GM18520 (cell line): ENCODE measurements around the gene SLC43A2.

Experiments
- ATAC-seq: cut with Tn5 transposase; IDR thresholded peaks from one replicate; pipeline ENCODE4 v1.9.1; 2021; ENCODE audit not compliant: unreplicated experiment

The SLC43A2 gene

GRCh38 chr17:1643999-1644492, 15.4 kb upstream of the SLC43A2 start:
- no peak for ATAC-seq

- ATAC-seq: no peak
These were observed 14.8 kb upstream of the SLC43A2 start for GRCh38 chr17:1643293-1643998.

- no peak for ATAC-seq
These were observed 12.4 kb upstream of the SLC43A2 start for GRCh38 chr17:1641065-1641403.

DNA sequence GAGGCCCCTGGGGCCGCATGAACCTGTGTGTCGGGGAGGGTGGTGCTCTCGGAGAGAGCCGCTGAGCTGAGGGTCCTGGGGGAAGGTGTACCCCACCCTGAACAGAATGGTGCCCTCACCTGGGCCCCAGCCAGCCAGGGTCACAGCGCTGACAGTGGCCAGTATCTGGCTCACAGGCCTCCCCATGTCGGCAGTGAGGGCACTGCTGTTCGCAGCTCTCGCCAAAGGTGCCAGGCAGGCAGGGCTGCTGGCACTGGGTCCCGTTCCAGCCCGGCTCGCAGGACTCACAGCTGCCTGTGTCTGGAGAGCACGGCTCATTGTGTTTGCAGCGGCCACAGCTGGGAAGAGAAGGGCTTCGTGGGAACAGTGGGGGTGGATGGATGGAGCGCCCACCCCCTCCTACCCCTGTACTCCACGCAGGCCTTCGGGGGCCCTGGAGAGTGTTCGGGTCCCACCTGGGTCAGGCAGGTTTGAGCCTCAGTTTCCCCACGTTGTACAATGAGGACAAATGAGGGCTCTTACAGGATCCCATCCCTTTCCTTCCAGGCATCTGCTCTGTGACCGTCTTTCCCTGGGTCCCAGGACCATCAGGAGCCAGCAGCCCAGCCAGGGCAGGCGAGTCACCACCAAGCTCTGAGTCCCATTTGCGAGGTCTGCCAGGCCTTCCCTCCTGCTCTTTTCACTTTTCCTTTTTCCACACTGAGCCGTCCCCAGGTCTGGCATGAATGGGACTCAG, 11.9 kb upstream of the SLC43A2 start:
- ATAC-seq: no peak

DNA sequence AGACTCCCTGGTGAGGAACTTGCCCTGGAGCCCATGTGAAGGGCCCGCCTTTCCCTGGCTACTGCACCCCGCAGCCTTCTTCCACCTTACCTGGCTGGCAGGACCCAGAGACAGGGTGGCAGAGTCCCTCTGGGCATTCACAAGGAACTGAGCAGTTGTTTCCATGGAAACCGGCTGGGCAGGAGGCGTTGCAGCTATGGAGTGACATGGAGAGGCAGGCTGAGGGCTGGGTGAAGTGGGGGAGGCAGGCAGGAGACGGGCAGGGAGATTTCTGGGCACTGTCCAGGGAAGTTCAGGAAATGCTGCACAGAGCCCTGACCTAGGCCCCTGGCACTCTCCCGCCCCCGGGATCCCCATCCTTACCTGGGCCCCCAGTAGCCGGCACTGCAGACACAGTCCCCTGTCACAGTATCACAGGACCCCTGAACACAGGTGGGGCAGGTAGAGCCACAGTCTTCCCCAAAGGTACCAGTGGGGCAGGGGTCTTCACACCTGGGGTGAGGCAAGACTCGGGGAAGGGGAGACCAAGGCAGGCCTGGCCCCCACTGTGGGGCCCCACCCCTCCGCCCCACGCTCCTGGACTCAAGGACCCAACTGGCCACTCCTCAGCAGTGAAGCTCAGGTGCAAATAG, 11.0 kb upstream of the SLC43A2 start:
- ATAC-seq: no peak

DNA sequence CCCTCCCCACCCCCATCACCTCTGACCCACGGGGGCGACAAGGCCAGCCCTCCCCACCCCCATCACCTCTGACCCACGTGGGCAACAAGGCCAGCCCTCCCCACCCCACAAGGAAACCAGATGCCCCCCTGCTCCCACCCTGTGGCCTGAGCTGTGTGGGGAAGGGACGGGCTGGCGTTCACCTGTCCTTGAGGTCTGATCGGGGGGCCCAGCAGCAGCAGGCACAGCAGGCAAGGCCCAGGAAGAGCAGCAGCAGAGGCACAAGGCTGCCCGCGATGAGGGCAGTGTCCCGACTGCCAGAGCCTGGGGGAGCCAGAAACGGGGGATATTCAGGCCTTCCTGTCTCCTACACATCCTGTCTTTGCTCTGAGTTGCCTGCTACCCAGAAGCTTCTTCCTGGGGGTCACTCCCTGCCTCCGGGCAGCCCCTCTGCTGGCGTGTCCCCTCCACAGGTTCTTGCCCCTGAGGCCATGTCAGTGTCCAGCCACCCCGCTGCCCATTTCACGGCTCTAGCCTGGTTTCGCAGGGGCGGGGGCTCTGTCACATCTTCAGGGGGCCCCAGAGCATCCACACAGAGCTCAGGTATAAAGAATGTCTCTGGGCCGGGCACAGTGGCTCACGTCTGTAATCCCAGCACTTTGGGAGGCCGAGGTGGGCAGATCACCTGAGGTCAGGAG, 10.1 kb upstream of the SLC43A2 start:
- no peak for ATAC-seq

GRCh38 chr17:1638171-1638590, 9.5 kb upstream of the SLC43A2 start:
- ATAC-seq: no peak

- no peak for ATAC-seq
These were observed 8.2 kb upstream of the SLC43A2 start for GRCh38 chr17:1636732-1637285.

GRCh38 chr17:1635675-1636465, 7.2 kb upstream of the SLC43A2 start:
- no peak for ATAC-seq

DNA sequence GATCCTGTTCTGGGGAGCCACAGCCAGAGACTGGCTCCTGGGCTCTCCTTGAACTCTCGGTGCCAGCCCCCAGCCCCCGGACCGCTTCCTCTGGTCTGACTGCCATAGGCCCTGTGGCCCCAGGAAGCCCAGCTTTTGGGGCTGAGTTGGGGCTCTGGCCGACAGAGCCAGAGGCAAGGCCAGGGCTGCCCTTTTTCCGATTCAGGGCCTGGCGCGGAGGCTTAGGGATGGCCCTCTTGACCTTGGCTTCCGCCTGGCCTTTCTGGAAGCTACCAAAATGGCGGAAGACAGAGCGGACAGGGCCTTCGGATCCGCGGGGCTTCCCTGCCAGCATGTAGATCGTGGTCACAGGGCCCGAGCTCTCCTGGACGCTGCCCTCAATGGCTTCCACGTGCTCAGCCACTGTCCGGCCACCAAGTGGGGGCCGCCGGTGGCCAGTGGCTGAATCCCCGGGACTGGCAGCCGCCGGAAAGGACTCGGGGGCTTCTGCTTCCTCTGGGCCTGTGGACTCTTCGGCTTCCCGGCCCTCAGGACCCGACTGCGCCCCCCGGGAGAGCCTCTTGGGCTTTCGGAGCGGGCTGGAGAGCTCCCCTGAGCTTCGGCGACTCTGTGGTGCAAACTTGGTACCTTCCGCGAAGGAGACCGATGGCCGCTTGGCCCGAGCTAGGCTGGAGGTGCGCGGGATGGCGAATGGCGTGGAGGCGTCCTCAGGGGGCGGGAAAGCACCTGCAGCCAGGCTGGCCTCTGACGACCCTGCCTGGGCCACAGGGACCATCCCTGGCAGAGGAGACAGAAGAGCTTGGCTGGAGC, 6.4 kb upstream of the SLC43A2 start:
- no peak for ATAC-seq

GRCh38 chr17:1630662-1631061, 2.0 kb upstream of the SLC43A2 start:
- no peak for ATAC-seq

GRCh38 chr17:1629504-1630310, 1.1 kb upstream of the SLC43A2 start:
- no peak for ATAC-seq

DNA sequence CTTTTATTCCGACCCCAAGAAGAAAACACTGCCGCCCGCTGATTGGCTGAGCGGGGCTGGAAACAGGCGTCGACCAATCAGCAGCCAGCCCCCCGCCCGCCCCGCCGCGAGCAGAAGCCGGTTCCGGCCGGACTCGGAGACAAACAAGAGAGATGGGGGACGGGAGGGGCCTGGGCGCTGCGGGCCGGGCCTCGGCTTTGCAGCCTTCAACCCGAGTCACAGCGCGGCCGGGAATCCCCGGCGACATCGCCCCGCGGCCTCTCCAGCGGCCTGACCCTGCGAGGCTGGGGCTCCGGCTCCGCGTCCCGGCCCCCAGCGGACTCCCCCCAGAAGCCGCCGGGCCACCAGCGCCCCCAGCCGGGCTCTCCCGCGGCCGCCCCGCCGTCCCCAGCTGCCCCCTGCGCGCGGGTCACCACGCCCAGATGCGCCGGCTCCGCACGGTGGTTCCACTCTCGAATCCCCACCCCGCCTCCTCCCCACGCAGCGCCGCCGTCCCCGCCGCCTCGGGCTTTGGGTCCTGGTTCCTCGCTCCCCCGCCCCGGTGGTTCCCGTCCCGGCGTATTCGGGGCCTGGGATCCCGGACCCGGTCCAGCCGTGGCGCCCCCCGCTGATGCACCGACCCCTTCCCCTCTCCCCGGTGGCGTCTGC, 346 bp upstream of the SLC43A2 start:
- peak; percentile 44 for ATAC-seq

- ATAC-seq: no peak
These were observed 1.3 kb downstream of the SLC43A2 start for GRCh38 chr17:1627182-1627981.

- no peak for ATAC-seq
These were observed 2.3 kb downstream of the SLC43A2 start for GRCh38 chr17:1626333-1626732.

- no peak for ATAC-seq
These were observed 3.1 kb downstream of the SLC43A2 start for GRCh38 chr17:1625581-1625980.

GRCh38 chr17:1625053-1625452, 3.6 kb downstream of the SLC43A2 start:
- no peak for ATAC-seq
